GM23248 (cell line): Measurements from ENCODE around the gene CRTC3. TPM values are rescaled to one million over a fixed set of nuclear protein-coding genes. Genes with fewer than 3 reads are reported as not detected.
"Not testable (repeated sequence)": the region's sequence is repeated elsewhere in the genome, so short reads cannot be mapped to it uniquely, and the experiment has no call there.

ENCODE experiments used
- DNase-seq: peaks from one replicate; pipeline ENCODE4 v3.0.0-alpha.2; 2015
- H2AFZ ChIP-seq: fragments of 200-600 bp; sonication (generic); 2 replicates; pipeline ENCODE4 v1.6.1; 2016; ENCODE audit warnings: antibody characterized with exemption
- H3F3A ChIP-seq: fragments of 200-600 bp; sonication (generic); 2 replicates; pipeline ENCODE4 v1.6.1; 2016; ENCODE audit warnings: mild to moderate bottlenecking, antibody characterized with exemption, mixed run types; ENCODE audit not compliant: insufficient read depth
- H3K27ac ChIP-seq: fragments of 200-600 bp; sonication (generic); 2 replicates; pipeline ENCODE4 v1.5.1; 2016; ENCODE audit warnings: mild to moderate bottlenecking
- H3K27me3 ChIP-seq: fragments of 200-600 bp; sonication (generic); replicated peaks from 2 replicates; pipeline ENCODE4 v1.6.1; 2016; ENCODE audit warnings: mild to moderate bottlenecking; ENCODE audit not compliant: insufficient read depth
- H3K36me3 ChIP-seq: fragments of 200-600 bp; sonication (generic); 2 replicates; pipeline ENCODE4 v1.6.1; 2016; ENCODE audit warnings: low read depth, mild to moderate bottlenecking
- H3K4me1 ChIP-seq: fragments of 200-600 bp; sonication (generic); 2 replicates; pipeline ENCODE4 v1.6.1; 2016; ENCODE audit warnings: mild to moderate bottlenecking; ENCODE audit not compliant: insufficient read depth
- H3K4me2 ChIP-seq: fragments of 200-600 bp; sonication (generic); one replicate; pipeline ENCODE4 v1.6.1; 2016; ENCODE audit warnings: mild to moderate bottlenecking; ENCODE audit not compliant: unreplicated experiment
- H3K4me3 ChIP-seq: fragments of 200-600 bp; sonication (generic); 2 replicates; pipeline ENCODE4 v1.5.1; 2016; ENCODE audit warnings: mild to moderate bottlenecking
- H3K79me2 ChIP-seq: fragments of 200-600 bp; sonication (generic); 2 replicates; pipeline ENCODE4 v1.6.1; 2016; ENCODE audit warnings: mild to moderate bottlenecking; ENCODE audit not compliant: insufficient read depth
- H3K9ac ChIP-seq: fragments of 200-600 bp; sonication (generic); 2 replicates; pipeline ENCODE4 v1.6.1; 2016; ENCODE audit warnings: mild to moderate bottlenecking
- H3K9me2 ChIP-seq: fragments of 200-600 bp; sonication (generic); 2 replicates; pipeline ENCODE4 v1.6.1; 2016; ENCODE audit warnings: mixed run types, mild to moderate bottlenecking, moderate library complexity; ENCODE audit not compliant: insufficient read depth
- H3K9me3 ChIP-seq: fragments of 200-600 bp; sonication (generic); one replicate; pipeline ENCODE4 v1.6.1; 2017; ENCODE audit warnings: low read depth
- H4K20me1 ChIP-seq: fragments of 200-600 bp; sonication (generic); 2 replicates; pipeline ENCODE4 v1.6.0; 2016; ENCODE audit not compliant: insufficient read depth
- EZH2 ChIP-seq: fragments of 200-600 bp; sonication (generic); IDR thresholded peaks from 2 replicates; pipeline ENCODE4 v1.6.1; 2018; ENCODE audit warnings: antibody characterized with exemption, mild to moderate bottlenecking; ENCODE audit not compliant: insufficient read depth, poor library complexity, severe bottlenecking
- EZH2phosphoT487 ChIP-seq: fragments of 200-600 bp; sonication (generic); IDR thresholded peaks from 2 replicates; pipeline ENCODE4 v1.6.1; 2018; ENCODE audit warnings: antibody characterized with exemption, moderate library complexity, mild to moderate bottlenecking, low read depth; ENCODE audit not compliant: insufficient read depth
- WGBS, 2 experiments: methylation state at CpG; one replicate each; pipeline ENCODE4 v1.1.6; 2015 to 2017; ENCODE audit warnings: low lambda C conversion rate in 2 of 2, low coverage in 1 of 2; ENCODE audit errors: missing lambda C conversion rate in 2 of 2; 5-methylcytosine and 5-hydroxymethylcytosine counted together
- in situ Hi-C: fragments of 300-500 bp; cut with MboI; formaldehyde crosslinking; loops from 2 replicates; pipeline ENCODE4 v1.15.0; 2020
- polyA plus RNA-seq: library from polyadenylated mRNA; unstranded; fragments of >200 nt; fragmentation: Nextera tagmentation; extraction: Ambion mirVana; gene quantifications from 2 replicates; pipeline ENCODE4 v1.2.1, GENCODE V29; 2016
- total RNA-seq: library from RNA; depleted of rRNA; stranded (reverse); fragments of >200 nt; shearing (Covaris generic); gene quantifications from 2 replicates; pipeline ENCODE4 v1.2.3, GENCODE V29; 2014

CRTC3 gene
- total and polyA plus RNA-seq, 2 experiments from 2014 or later: 18.1 to 18.6 TPM

DNA sequence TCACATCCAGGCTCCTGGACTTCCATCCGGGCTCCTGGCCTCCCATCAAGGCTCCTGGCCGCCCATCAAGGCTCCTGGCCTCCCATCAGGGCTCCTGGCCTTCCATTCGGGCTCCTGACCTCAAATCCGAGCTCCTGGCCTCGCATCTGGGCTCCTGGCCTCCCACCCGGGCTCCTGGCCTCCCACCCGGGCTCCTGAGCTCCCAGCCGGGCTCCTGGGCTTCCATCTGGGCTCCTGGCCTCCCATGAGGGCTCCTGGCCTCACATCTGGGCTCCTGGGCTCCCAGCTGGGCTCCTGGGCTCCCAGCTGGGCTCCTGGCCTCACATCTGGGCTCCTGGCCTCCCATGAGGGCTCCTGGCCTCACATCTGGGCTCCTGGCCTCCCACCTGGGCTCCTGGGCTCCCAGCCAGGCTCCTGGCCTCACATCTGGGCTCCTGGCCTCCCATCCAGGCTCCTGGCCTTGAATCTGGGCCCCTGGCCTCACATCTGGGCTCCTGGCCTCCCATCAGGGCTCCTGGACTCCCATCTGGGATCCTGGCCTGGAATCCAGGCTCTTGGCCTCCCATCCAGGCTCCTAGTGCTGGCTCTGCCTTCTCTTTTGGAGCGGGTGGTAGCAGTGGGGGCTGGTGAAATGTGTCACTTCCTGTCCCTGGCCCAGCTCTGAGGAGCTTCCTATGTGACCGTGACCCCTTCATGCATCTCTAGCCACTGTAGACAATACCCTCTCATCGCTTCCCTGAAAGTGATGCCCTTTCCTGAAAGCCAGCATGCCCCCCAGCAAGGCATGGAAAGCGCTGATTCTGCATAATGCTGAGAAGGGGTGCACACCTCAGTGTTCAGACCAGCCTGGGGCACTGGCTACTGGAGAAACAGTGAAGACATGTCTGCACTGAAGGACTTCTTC is 124.8 kb downstream of the CRTC3 start:
- Histone ChIP-seq H3K9ac (no peak overlapping the region), H3K9me3 (no peaks in the 10 kb centered on the region), H3K4me1 (peaks cover 9% of the 10 kb centered on the region), H2AFZ (no peak overlapping the region), H4K20me1 (no peaks in the 10 kb centered on the region), H3K27me3 (peaks cover 17% of the 10 kb centered on the region; the same call in 1 of the 2 replicates), H3K36me3 (no peaks in the 10 kb centered on the region), H3K9me2 (no peaks in the 10 kb centered on the region), H3K79me2 (no peaks in the 10 kb centered on the region), H3F3A (peaks cover 5% of the 10 kb centered on the region), H3K4me3 (no peak overlapping the region), H3K4me2 (no peak overlapping the region), H3K27ac (no peak overlapping the region)
- TF ChIP-seq EZH2: no peak
- no peak for TF ChIP-seq EZH2phosphoT487
- in situ Hi-C loops: loop anchor here (10.0 kb wide), 1 partner anchor 230 kb away; the partner anchor contains the start of gene FES
- no peak for DNase-seq
- 76 to 79% methylated on average over 6 to 12 of the region's 12 CpGs for WGBS, 2 experiments

DNA sequence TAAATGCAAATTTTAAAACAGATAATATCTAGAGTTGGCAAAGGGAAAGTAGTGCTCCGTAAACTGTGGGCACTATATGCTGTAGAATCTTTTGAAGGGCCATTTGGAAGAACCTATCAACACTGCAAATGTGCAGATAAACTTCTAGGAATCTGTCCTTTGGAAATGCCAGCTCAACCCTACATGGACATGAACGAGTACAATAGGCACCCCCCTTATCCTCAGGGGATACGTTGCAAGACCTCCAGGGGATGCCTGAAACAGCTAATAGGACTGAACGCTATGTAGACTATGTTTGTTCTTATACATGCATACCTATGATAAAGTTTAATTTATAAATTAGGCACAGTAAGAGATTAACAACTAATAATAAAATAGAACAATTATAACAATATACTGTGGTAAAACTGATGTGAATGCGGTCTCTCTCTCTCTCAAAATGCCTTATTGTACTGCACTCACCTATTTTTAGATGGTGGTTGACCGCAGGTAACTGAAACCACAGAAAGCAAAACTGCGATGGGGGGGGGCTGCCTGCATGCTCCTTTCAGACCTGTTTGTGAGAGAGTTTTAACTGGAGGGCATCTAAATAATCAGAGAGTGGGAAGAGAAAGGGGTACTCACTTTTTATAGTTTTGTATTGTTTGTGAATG is 127.9 kb downstream of the CRTC3 start:
- Histone ChIP-seq H3K4me1 (peaks cover 22% of the 10 kb centered on the region), H3K27me3 (peaks cover 17% of the 10 kb centered on the region; the same call in 1 of the 2 replicates), H3F3A (peaks cover 31% of the 10 kb centered on the region)
- WGBS, 2 experiments: 63% methylated on average over 7 of the region's 7 CpGs
- DNase-seq, H3K4me2 ChIP-seq, H3K9me3 ChIP-seq, H3K9ac ChIP-seq, H3K36me3 ChIP-seq, H4K20me1 ChIP-seq, H3K9me2 ChIP-seq, H3K79me2 ChIP-seq, H2AFZ ChIP-seq, H3K4me3 ChIP-seq, H3K27ac ChIP-seq: not testable (repeated sequence)
- in situ Hi-C loops: loop anchor here (10.0 kb wide), 1 partner anchor 227 kb away; the partner anchor contains the start of gene FES

DNA sequence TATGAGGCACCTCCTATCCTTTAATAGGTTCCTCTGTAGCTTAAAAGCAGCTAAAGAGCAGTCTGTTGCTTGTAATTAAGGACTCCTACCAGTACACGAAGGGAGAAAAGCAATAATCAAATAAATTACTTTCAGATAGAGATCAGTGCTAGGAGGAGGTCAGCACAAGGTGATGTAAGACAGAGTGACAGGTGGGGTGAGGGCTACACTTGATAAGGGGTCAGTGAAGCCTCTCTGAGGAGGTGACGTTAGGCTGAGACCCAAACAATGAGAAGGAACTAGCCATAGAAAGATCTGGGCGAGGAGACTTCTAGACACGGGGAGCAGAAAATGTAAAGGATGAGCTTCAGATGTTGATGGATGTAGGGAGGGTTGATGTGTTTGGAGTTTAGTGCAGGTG is 129.8 kb downstream of the CRTC3 start:
- H4K20me1 ChIP-seq: no peaks in the 10 kb centered on the region
- in situ Hi-C loops: loop anchor here (10.0 kb wide), 1 partner anchor 225 kb away; the partner anchor contains the start of gene FES

GRCh38 chr15:90660195-90660998 is 130.7 kb downstream of the CRTC3 start:
- in situ Hi-C loops: no loop called here
- peak overlapping the region; percentile 88 for H3K27ac ChIP-seq
- peak overlapping the region; percentile 57 for H3K4me3 ChIP-seq
- peaks cover 27% of the 10 kb centered on the region for H3K4me1 ChIP-seq
- H3K9me2 ChIP-seq: no peaks in the 10 kb centered on the region
- H3K27me3 ChIP-seq: peaks cover 17% of the 10 kb centered on the region; the same call in 1 of the 2 replicates
- H3F3A ChIP-seq: peaks cover 36% of the 10 kb centered on the region
- H3K9me3 ChIP-seq: no peaks in the 10 kb centered on the region
- DNase-seq: peak; percentile 99
- peak overlapping the region; percentile 75 for H3K9ac ChIP-seq
- H4K20me1 ChIP-seq: no peaks in the 10 kb centered on the region
- peak overlapping the region; percentile 64 for H2AFZ ChIP-seq
- TF ChIP-seq EZH2 (no peak), EZH2phosphoT487 (no peak)
- H3K4me2 ChIP-seq: peak overlapping the region; percentile 92
- H3K36me3 ChIP-seq: no peaks in the 10 kb centered on the region
- H3K79me2 ChIP-seq: peaks cover 10% of the 10 kb centered on the region; the same call in 1 of the 2 replicates
- WGBS, 2 experiments: 7 to 9% methylated on average over 12 of the region's 12 CpGs

More for the DNA sequence above, 129.8 kb downstream of the CRTC3 start:
- H3K9me3 ChIP-seq: no peaks in the 10 kb centered on the region
- H3K4me3 ChIP-seq: no peak overlapping the region
- peaks cover 17% of the 10 kb centered on the region; the same call in 1 of the 2 replicates for H3K27me3 ChIP-seq
- peaks cover 36% of the 10 kb centered on the region for H3F3A ChIP-seq
- DNase-seq: no peak
- H3K4me2 ChIP-seq: no peak overlapping the region
- 86 to 94% methylated on average over 4 of the region's 4 CpGs for whole genome bisulfite sequencing, 2 experiments
- no peaks in the 10 kb centered on the region for H3K36me3 ChIP-seq
- H2AFZ ChIP-seq: no peak overlapping the region
- TF ChIP-seq EZH2 (no peak), EZH2phosphoT487 (no peak)
- no peak overlapping the region for H3K27ac ChIP-seq
- H3K9me2 ChIP-seq: no peaks in the 10 kb centered on the region
- H3K9ac ChIP-seq: no peak overlapping the region
- peaks cover 7% of the 10 kb centered on the region; the same call in 1 of the 2 replicates for H3K79me2 ChIP-seq
- peaks cover 23% of the 10 kb centered on the region for H3K4me1 ChIP-seq

DNA sequence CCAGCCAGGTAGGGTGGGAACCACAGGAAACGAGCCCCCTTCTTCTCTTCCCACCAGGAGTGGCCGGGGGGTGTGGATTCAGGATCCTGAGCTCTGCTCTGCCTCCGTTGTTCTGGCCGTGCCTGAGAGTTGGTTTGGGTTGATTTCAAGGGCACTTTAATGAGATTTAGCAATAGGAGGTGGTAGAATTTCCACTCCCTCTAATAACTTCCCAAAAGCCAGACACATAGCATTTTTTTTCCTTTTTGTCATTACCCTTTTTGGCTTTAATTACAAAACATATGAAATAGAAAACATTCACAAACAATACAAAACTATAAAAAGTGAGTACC is 131.2 kb downstream of the CRTC3 start:
- H4K20me1 ChIP-seq: not testable (repeated sequence)
- H3K27me3 ChIP-seq: peaks cover 17% of the 10 kb centered on the region; the same call in 1 of the 2 replicates

DNA sequence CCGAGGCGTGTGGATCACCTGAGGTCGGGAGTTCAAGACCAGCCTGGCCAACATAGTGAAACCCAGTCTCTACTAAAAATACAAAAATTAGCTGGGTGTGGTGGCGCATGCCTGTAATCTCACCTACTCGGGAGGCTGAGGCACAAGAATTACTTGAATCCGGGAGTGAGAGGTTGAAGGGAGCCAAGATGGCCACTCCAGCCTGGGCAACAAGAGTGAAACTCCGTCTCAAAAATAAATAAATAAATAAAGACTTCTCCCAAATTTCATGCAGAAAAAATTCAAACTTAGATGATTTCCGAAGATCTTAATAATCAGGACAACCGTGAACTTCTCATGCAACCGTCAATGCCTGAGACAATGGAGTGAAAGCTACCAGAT is 134.3 kb downstream of the CRTC3 start:
- H3K27me3 ChIP-seq, H4K20me1 ChIP-seq, DNase-seq, H3K36me3 ChIP-seq, H3K9ac ChIP-seq, H3K27ac ChIP-seq, H2AFZ ChIP-seq, H3K4me2 ChIP-seq, H3K4me3 ChIP-seq, H3K9me2 ChIP-seq, H3K79me2 ChIP-seq, in situ Hi-C loops, H3K9me3 ChIP-seq: not testable (repeated sequence)
- Histone ChIP-seq H3F3A (peaks cover 36% of the 10 kb centered on the region), H3K4me1 (peaks cover 35% of the 10 kb centered on the region)
- 85 to 89% methylated on average over 10 of the region's 10 CpGs for WGBS, 2 experiments

More for the DNA sequence above, 131.2 kb downstream of the CRTC3 start:
- Histone ChIP-seq H2AFZ (peak overlapping the region; percentile 64), H3K9ac (peak overlapping the region; percentile 75), H3K4me3 (peak overlapping the region; percentile 57), H3F3A (peaks cover 36% of the 10 kb centered on the region), H3K4me1 (peaks cover 27% of the 10 kb centered on the region), H3K4me2 (peak overlapping the region; percentile 92), H3K27ac (peak overlapping the region; percentile 88)
- H3K9me2 ChIP-seq, H3K9me3 ChIP-seq, H3K79me2 ChIP-seq, in situ Hi-C loops, DNase-seq, H3K36me3 ChIP-seq: not testable (repeated sequence)
- WGBS, 2 experiments: 1 to 8% methylated on average over 4 of the region's 4 CpGs
